ENCODE measurements around the gene TCEAL1.
"Not testable (repeated sequence)": the region's sequence is repeated elsewhere in the genome, so short reads cannot be mapped to it uniquely, and the experiment has no call there.

Gene TCEAL1

GRCh38 chrX:103637604-103638338, 9.0 kb downstream of the TCEAL1 start:
- no peak for DNase-seq

DNA sequence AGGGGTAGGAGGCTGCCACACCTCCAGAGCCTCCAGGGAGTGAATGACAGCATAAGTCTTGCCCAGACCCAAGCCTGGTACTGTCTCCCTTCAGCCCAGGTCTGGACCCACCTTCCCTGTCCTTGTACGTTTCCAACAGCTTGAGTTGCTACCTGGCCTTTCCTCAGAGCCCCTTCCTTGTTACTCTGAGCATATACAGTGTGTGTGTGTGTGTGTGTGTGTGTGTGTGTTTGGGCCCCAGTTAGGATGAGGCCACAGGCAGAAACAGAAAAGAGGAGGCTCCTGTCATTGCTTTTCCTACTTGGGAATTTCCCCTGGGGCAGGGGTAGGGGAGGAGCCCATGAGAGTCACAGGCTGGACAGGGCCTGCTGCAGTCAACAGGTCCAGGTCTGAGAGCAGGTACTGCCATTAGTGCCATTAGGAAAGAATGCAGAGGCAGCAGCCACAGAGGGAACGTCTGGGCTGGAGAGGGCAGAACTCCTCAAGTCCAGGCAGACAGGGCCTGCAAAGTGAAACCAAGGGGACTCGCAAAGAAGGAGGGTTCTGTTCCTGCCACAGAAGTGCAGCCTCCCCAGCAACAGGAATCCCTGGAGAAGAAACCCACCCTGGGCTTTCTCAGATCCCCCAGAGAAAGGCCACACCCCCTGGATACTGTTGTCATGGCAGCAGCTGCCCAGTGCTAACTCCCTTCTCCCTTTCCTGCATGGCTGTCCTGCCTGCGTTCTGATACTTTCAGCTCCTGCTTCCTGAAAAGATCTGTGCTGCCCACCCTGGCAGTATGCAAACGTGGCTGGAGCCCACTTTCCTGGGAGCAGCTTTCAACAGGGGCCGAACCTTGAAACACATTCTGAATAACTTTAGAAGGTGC, 9.9 kb downstream of the TCEAL1 start:
- DNase-seq: not testable (repeated sequence)

DNA sequence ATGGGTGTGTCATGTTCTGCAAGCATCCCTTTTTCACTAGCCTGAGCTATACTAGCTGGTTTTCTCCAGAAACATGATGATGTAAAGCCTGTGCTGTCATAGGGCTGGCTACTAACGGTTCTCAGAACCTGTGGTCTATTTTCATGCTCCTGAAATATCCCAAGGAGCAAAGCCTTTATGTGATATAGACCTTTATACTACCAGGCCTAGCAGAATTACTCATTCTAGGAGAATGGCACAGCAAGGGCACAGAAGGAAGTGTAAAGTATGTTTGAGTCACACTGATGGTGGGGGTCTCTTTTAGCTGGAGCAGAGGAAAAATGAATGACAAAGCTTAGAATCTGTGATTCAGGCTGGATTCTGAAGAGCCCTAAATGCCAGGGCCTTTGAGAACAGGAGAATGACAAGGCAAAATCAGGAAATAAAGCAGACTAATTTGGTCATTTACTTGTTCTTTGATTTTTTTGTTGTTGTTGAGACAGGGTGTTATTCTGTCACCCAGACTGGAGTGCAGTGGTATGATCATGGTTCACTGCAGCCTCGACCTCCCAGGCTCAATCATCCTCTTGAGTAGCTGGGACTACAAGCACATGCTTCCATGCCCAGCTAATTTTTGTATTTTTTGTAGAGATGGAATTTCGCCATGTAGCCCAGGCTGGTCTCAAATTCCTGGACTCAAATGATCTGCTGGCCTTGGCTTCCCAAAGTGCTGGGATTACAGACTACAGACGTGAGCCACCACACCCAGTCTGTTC, 11.8 kb downstream of the TCEAL1 start:
- no peak for DNase-seq

DNA sequence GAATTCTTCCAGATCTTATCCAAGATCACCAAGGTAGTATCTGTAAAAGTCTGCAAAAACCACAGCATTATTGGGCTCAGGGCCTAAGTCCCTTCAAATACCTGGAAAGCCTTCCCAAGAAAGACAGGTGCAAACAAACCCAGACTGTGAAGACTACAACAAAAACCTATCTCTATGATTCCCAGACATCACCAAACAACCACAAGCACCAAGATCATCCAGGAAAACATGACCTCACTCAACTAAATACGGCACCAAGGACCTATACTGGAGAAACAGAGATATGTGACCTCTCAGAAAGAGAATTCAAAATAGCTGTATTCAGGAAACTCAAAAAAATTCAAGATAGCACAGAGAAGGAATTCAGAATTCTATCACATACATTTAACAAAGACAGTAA, 15.3 kb downstream of the TCEAL1 start:
- DNase-seq: no peak

DNA sequence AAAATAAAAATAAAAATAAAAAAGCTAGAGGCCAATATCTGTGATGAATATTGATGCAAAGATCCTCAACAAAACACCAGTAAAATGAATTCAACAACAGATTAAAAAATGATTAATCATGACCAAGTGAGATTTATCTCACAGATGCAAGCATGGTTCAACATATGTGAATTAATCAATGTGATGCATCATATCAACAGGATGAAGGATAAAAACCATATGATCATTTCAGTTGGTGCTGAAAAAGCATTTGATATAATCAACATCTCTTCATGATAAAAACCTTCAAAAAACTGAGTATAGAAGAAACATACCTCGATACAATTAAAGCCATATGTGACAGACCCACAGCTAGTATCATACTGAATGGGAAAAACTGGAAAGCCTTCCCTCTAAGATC, 18.9 kb downstream of the TCEAL1 start:
- DNase-seq: no peak

GRCh38 chrX:103651151-103651773, 22.5 kb downstream of the TCEAL1 start:
- DNase-seq: no peak

- DNase-seq: not testable (repeated sequence)
These were observed 26.6 kb downstream of the TCEAL1 start for GRCh38 chrX:103655230-103656000.

GRCh38 chrX:103656617-103657016, 27.8 kb downstream of the TCEAL1 start:
- DNase-seq: no peak

GRCh38 chrX:103657066-103657465, 28.3 kb downstream of the TCEAL1 start:
- not testable (repeated sequence) for DNase-seq

DNA sequence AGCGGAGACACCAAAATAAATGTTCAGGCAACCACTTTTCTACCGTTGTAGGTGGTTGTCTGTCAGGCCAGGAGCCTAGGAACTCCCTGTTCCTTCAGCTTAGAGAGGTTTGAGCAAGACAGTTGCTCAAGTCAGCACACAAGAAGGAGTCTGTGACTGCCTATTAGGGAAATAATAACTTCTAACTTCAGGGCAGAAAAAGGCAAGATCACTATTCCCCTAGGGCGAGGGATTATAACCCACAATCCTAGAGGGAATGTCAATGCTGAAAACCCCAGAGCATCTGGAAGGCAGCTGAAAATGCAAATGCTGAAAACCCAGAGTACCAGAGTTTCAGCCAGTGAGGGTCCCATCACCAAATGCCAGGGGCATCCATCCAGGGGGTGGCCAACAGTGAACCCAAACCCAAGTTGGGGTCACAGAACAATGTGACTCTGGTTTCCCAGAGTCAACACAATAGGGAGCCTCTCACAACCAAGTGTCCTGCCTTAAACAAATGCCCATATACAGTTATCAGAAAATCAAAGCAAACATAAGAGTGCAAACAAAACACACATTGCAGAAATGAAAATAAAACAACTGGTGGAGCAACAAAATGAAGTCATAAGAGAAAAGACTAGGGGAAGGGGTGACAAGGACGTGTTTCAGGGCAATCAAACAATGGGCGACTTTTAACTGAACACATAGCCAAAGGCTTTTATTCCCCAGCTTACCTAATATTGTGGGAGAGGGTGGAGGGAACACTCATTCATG, 30.1 kb downstream of the TCEAL1 start:
- DNase-seq: no peak

DNA sequence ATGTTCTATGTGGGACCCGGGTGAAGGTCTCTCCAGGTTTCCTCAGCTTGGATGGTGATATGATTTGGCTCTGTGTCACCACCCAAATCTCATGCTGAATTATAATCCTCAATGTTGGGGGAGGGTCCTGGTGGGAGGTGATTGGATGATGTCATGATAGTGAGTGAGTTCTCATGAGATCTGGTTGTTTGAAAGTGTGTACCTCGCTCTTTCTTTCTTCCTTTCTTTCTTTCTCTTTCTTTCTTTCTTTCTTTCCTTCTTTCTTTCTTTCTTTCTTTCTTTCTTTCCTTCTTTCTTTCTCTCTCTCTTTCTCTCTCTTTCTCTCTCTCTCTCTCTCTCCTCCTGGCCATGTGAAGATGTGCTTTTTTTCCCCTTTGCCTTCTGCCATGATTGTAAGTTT, 30.7 kb downstream of the TCEAL1 start:
- not testable (repeated sequence) for DNase-seq

- DNase-seq: no peak
These were observed 35.4 kb downstream of the TCEAL1 start for GRCh38 chrX:103663981-103664762.

DNA sequence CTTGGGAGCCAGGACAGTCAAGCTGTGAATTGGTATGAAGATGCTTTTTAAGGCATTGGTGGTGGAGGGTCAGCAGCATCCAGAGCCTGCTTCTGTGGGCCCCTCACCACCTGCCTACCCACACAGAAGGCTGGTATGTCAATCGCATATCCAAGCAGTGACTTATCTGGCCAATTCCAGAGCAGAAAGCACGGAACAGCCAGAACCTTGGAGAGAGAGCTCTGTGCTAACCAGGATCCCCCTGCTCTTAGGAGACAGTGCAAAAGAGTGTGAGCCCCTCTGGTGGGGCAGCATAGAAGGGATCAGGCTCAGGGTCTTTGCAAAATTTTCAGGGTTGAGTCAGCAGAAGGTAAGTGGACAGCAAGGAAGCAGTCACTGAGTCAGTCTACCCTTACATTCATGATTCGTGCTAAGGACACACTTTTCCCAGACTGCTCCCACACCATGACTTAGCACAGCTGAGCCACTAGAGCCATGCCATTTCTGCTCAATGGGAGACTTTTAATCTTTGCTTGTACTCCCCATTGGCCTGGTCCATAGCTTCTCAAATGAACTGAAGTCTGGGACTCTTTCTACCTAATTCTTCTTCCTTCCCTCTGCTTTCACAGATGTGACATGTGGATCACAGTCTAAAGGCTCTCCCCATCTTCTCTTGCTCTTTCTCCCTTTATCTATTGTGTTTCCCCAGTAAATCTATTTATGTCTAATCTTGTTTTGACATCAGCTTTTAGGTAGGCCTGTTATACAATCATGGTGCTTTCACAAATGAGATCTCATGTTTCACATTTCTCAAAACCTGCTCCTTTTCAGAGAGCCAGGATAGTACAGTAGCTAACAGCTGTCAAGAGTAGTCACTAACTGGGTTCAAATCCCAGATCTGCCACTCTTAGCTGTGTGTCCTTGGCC, 37.7 kb downstream of the TCEAL1 start:
- DNase-seq: no peak

- no peak for DNase-seq
These were observed 41.0 kb downstream of the TCEAL1 start for GRCh38 chrX:103669745-103670144.

GRCh38 chrX:103674531-103675454, 46.0 kb downstream of the TCEAL1 start:
- no peak for DNase-seq

DNA sequence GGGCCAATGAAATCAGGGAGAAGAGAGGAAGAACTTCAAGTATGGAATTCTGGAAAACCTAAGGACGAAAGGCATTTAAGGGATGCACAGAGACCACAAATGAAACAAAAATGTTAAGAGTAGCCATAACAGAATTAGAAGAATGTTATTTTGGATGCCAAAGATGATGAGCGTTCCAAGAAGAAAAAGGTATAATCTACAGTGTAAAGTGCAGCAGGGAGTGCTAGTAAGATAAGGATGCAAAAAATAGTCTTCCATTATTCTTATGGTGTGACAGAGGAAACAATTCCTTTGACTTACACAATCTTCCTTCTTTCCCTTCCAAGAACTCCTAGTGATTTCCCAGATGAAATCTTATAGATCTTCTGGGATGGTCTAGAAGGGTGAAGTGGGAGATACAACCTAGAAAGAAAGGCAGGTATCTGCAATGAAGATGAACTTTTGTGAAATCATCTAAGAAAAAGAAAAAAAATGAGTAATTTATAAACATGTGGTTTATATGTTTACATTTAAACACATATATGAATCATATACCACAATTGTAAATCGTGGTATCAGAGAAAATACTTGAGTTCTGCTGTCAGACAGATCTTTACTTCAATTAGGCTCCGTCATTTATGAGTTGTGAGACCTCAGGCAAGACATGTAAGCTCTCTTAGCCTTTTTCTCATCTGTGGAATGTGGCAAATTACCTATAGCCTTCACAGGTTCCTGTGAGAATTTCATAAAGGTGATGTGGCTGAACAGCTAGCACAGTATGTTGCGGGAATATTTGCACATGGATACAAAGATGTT, 49.6 kb downstream of the TCEAL1 start:
- no peak for DNase-seq
